M059J (cell line): ENCODE results near the gene NDUFA11. TPM values are rescaled to one million over a fixed set of nuclear protein-coding genes. Genes with fewer than 3 reads are reported as not detected.

ENCODE experiments used
- DNase-seq: peaks from one replicate; pipeline ENCODE4 v3.0.0-alpha.2; 2012; ENCODE audit warnings: low read depth
- total RNA-seq: library from RNA; depleted of rRNA; stranded (reverse); fragments of >200 nt; shearing (Covaris generic); gene quantifications from 2 replicates; pipeline ENCODE4 v1.2.3, GENCODE V29; 2014

NDUFA11 gene
- total RNA-seq, 1 experiment from 2014 or later = 328 TPM

- DNase-seq = no peak
Observed at GRCh38 chr19:5908773-5909442, 5.3 kb upstream of the NDUFA11 start.

- DNase-seq = no peak
Observed at GRCh38 chr19:5907241-5907640, 3.7 kb upstream of the NDUFA11 start.

- no peak for DNase-seq
Observed at GRCh38 chr19:5905114-5905778, 1.7 kb upstream of the NDUFA11 start.

- DNase-seq = peak; percentile 100
Observed at GRCh38 chr19:5904352-5905113, 943 bp upstream of the NDUFA11 start, which contains the start of gene VMAC. VMAC (plus strand) TSS chr19:5904872; CDS start chr19:5904891, 19 bp downstream.

- DNase-seq = peak; percentile 50
Observed at GRCh38 chr19:5903056-5903623, 450 bp downstream of the NDUFA11 start.

- no peak for DNase-seq
Observed at GRCh38 chr19:5900976-5901375, 2.6 kb downstream of the NDUFA11 start.

- no peak for DNase-seq
Observed at GRCh38 chr19:5899728-5900526, 3.7 kb downstream of the NDUFA11 start.

GRCh38 chr19:5897189-5897969 is 6.2 kb downstream of the NDUFA11 start:
- DNase-seq = no peak

GRCh38 chr19:5896365-5897076 is 7.1 kb downstream of the NDUFA11 start:
- DNase-seq = no peak

- DNase-seq = no peak
Observed at GRCh38 chr19:5895890-5896289, 7.7 kb downstream of the NDUFA11 start.

GRCh38 chr19:5895409-5895808 is 8.2 kb downstream of the NDUFA11 start:
- DNase-seq = no peak

- DNase-seq = no peak
Observed at GRCh38 chr19:5894704-5895349, 8.8 kb downstream of the NDUFA11 start.

- DNase-seq = no peak
Observed at GRCh38 chr19:5893907-5894703, 9.5 kb downstream of the NDUFA11 start.

- DNase-seq = no peak
Observed at GRCh38 chr19:5893296-5893903, 10.2 kb downstream of the NDUFA11 start.

- no peak for DNase-seq
Observed at GRCh38 chr19:5892772-5893275, 10.8 kb downstream of the NDUFA11 start.

GRCh38 chr19:5891938-5892771 is 11.4 kb downstream of the NDUFA11 start:
- DNase-seq = peak; percentile 31

GRCh38 chr19:5891572-5891937 is 12.0 kb downstream of the NDUFA11 start:
- DNase-seq = no peak
